Keratinocyte (primary cell): Measurements from ENCODE around the gene SUPT6H. TPM values are rescaled to one million over a fixed set of nuclear protein-coding genes. Genes with fewer than 3 reads are reported as not detected.

Source experiments
- DNase-seq: peaks from one replicate; pipeline ENCODE4 v3.0.0-alpha.2; 2011; ENCODE audit warnings: low read depth, missing footprints, low spot score
- FAIRE-seq: peaks from 2 replicates; lab custom pipeline; 2011; peaks lifted over from hg19 to GRCh38; lab: Jason Lieb, UNC
- H2AFZ ChIP-seq: 2 replicates; pipeline ENCODE4 v1.6.0; 2012; ENCODE audit warnings: low read length, control low read depth, inconsistent platforms; ENCODE audit not compliant: control insufficient read depth
- H3K27ac ChIP-seq: 2 replicates; pipeline ENCODE4 v1.5.1; 2011; ENCODE audit warnings: low read length; ENCODE audit not compliant: control insufficient read depth, insufficient read depth
- H3K27me3 ChIP-seq: 3 replicates; pipeline ENCODE4 v1.6.0; 2011; ENCODE audit warnings: low read length; ENCODE audit not compliant: control insufficient read depth, insufficient read depth; ENCODE audit errors: extremely low read depth
- H3K36me3 ChIP-seq, 2 experiments: 2 replicates in 1 of 2; 3 replicates in 1 of 2; pipeline ENCODE4 v1.5.1; 2011; ENCODE audit warnings: low read length in 2 of 2, mild to moderate bottlenecking in 1 of 2; ENCODE audit not compliant: control insufficient read depth in 2 of 2, insufficient read depth in 2 of 2; ENCODE audit errors: extremely low read depth in 1 of 2
- H3K4me1 ChIP-seq: 3 replicates; pipeline ENCODE4 v1.5.1; 2011; ENCODE audit warnings: low read length; ENCODE audit not compliant: control insufficient read depth, insufficient read depth; ENCODE audit errors: extremely low read depth
- H3K4me2 ChIP-seq: 3 replicates; pipeline ENCODE4 v1.6.0; 2011; ENCODE audit warnings: low read depth, low read length; ENCODE audit not compliant: control insufficient read depth, insufficient read depth; ENCODE audit errors: extremely low read depth
- H3K4me3 ChIP-seq, 3 experiments: fragments of 200-600 bp in 1 of 3; sonication (generic) in 1 of 3; 2 replicates in 2 of 3; 3 replicates in 1 of 3; pipeline ENCODE4 v1.5.1; 2011 to 2016; ENCODE audit warnings: low read length in 3 of 3, mild to moderate bottlenecking in 3 of 3, control low read depth in 2 of 3, inconsistent platforms in 1 of 3, low read depth in 1 of 3, mixed read lengths in 1 of 3, mixed run types in 1 of 3, moderate library complexity in 1 of 3; ENCODE audit not compliant: control insufficient read depth in 2 of 3, insufficient read depth in 2 of 3; ENCODE audit errors: extremely low read depth in 1 of 3
- H3K79me2 ChIP-seq: 2 replicates; pipeline ENCODE4 v1.6.0; 2012; ENCODE audit warnings: low read length; ENCODE audit not compliant: control insufficient read depth, insufficient read depth
- H3K9ac ChIP-seq: 3 replicates; pipeline ENCODE4 v1.6.0; 2011; ENCODE audit warnings: low read length; ENCODE audit not compliant: control insufficient read depth, insufficient read depth; ENCODE audit errors: extremely low read depth
- H3K9me1 ChIP-seq: 3 replicates; pipeline ENCODE4 v1.6.0; 2011; ENCODE audit warnings: low read length; ENCODE audit not compliant: control insufficient read depth, insufficient read depth; ENCODE audit errors: extremely low read depth
- H3K9me3 ChIP-seq: 2 replicates; pipeline ENCODE4 v1.5.1; 2012; ENCODE audit warnings: low read depth, low read length; ENCODE audit not compliant: control insufficient read depth
- H4K20me1 ChIP-seq: 3 replicates; pipeline ENCODE4 v1.6.0; 2011; ENCODE audit warnings: low read length; ENCODE audit not compliant: control insufficient read depth, insufficient read depth; ENCODE audit errors: extremely low read depth
- CTCF ChIP-seq, 3 experiments: IDR thresholded peaks in 1 of 3; conservative IDR thresholded peaks in 1 of 3; optimal IDR thresholded peaks in 1 of 3; 2 replicates in 2 of 3; 3 replicates in 1 of 3; pipeline versions ENCODE3 to v1.5.1; 2011; ENCODE audit warnings: low read length in 3 of 3, mild to moderate bottlenecking in 3 of 3, moderate library complexity in 2 of 3, control low read depth in 1 of 3, inconsistent platforms in 1 of 3; ENCODE audit not compliant: insufficient read depth in 2 of 3; ENCODE audit errors: extremely low read depth in 1 of 3
- EZH2 ChIP-seq: IDR thresholded peaks from one replicate; pipeline ENCODE4 v1.6.1; 2012; ENCODE audit warnings: inconsistent platforms, mild to moderate bottlenecking, low read length, moderate library complexity
- dilution Hi-C: fragments of 300-500 bp; cut with MboI; formaldehyde crosslinking; loops from one replicate; pipeline ENCODE4 v1.7.0; 2020; ENCODE audit warnings: low sequenced_read_pairs; ENCODE audit not compliant: extremely low pct_ligation_motif_present
- polyA plus RNA-seq, 5 experiments: library from polyadenylated mRNA; depleted of rRNA in 3 of 5; stranded (reverse) in 3 of 5; stranded (forward) in 1 of 5; unstranded in 1 of 5; fragments of >200 nt; gene quantifications; 1 replicate in 1 of 5; 2 replicates in 3 of 5; 3 replicates in 1 of 5; pipeline versions ENCODE4 v1.2.1 to v1.2.3, GENCODE V29; 2011 to 2012; ENCODE audit warnings: missing spikeins in 2 of 5, low read depth in 1 of 5, low replicate concordance in 1 of 5

The SUPT6H gene
- polyA plus RNA-seq, 1 donor (not counting 4 experiments of a cell fraction or from before 2014, with no cell fraction given), result 32.1 TPM

- Histone ChIP-seq H3K27ac (no peak overlapping the region), H3K36me3 (peaks cover 46 to 47% of the 10 kb centered on the region in 2 experiments), H3K79me2 (peaks cover 23% of the 10 kb centered on the region), H3K9me3 (no peaks in the 10 kb centered on the region), H3K4me1 (peaks cover 19% of the 10 kb centered on the region), H4K20me1 (no peaks in the 10 kb centered on the region), H3K4me3 (no peak overlapping the region), H3K4me2 (no peak overlapping the region), H3K27me3 (no peaks in the 10 kb centered on the region), H3K9me1 (no peaks in the 10 kb centered on the region), H3K9ac (no peak overlapping the region), H2AFZ (no peak overlapping the region)
- dilution Hi-C loops, result no loop called here
- TF ChIP-seq CTCF (optimal IDR thresholded peaks at IDR 0.05 in 1 of 3, IDR thresholded peaks at IDR 0.05 in 1 of 3, conservative IDR thresholded peaks at IDR 0.05 in 1 of 3; ENCODE audit: extremely low read depth in 1 of 3, insufficient read depth in 2 of 3, low read length in 3 of 3), result no peak
- no peak for TF ChIP-seq EZH2
- FAIRE-seq (no peak), DNase-seq (no peak)
These were observed 20.4 kb upstream of the SUPT6H start for GRCh38 chr17:28641579-28641978.

- Histone ChIP-seq H3K9me1 (no peaks in the 10 kb centered on the region), H3K9ac (peak overlapping the region; percentile 90), H3K27ac (peak overlapping the region; percentile 3), H3K9me3 (no peaks in the 10 kb centered on the region), H3K4me2 (peak overlapping the region; percentile 70), H3K27me3 (no peaks in the 10 kb centered on the region), H4K20me1 (no peaks in the 10 kb centered on the region), H3K79me2 (peaks cover 19% of the 10 kb centered on the region), H3K36me3 (peaks cover 32 to 34% of the 10 kb centered on the region in 2 experiments), H2AFZ (peak overlapping the region; percentile 19), H3K4me1 (peaks cover 20% of the 10 kb centered on the region), H3K4me3 (peak overlapping the region; percentile 65 to 78 (median 69))
- DNase-seq (no peak), FAIRE-seq (no peak)
- dilution Hi-C loops, result no loop called here
- TF ChIP-seq CTCF (optimal IDR thresholded peaks at IDR 0.05 in 1 of 3, IDR thresholded peaks at IDR 0.05 in 1 of 3, conservative IDR thresholded peaks at IDR 0.05 in 1 of 3; ENCODE audit: extremely low read depth in 1 of 3, insufficient read depth in 2 of 3, low read length in 3 of 3), result peak; percentile 36 to 68 (median 64)
- TF ChIP-seq EZH2, result no peak
These were observed 17.8 kb upstream of the SUPT6H start for GRCh38 chr17:28643983-28644786.
